ENCODE results near the gene EXOC4.

Gene EXOC4

GRCh38 chr7:133509822-133510221 is 256.9 kb downstream of the EXOC4 start:
- H3K4me1 ChIP-seq (ENCODE audit: insufficient read depth, low read length), result peaks cover 4% of the 10 kb centered on the region

GRCh38 chr7:133510326-133511055 is 257.6 kb downstream of the EXOC4 start:
- Histone ChIP-seq H3K4me1 (ENCODE audit: insufficient read depth, low read length) (no peaks in the 10 kb centered on the region), H3K4me3 (ENCODE audit: low read length) (no peak overlapping the region), H3K27me3 (ENCODE audit: insufficient read depth, low read length) (no peaks in the 10 kb centered on the region), H3K36me3 (ENCODE audit: insufficient read depth, low read length) (no peaks in the 10 kb centered on the region), H2AFZ (ENCODE audit: low read depth, low read length) (no peak overlapping the region), H3K9me3 (ENCODE audit: low read length) (peaks cover 2% of the 10 kb centered on the region)

More at GRCh38 chr7:133509822-133510221, 256.9 kb downstream of the EXOC4 start:
- H3K4me3 ChIP-seq (ENCODE audit: low read length), result no peak overlapping the region
- peaks cover 2% of the 10 kb centered on the region for H3K9me3 ChIP-seq (ENCODE audit: low read length)
- no peaks in the 10 kb centered on the region for H3K36me3 ChIP-seq (ENCODE audit: insufficient read depth, low read length)
- no peak overlapping the region for H2AFZ ChIP-seq (ENCODE audit: low read depth, low read length)
- no peaks in the 10 kb centered on the region for H3K27me3 ChIP-seq (ENCODE audit: insufficient read depth, low read length)

GRCh38 chr7:133511252-133511651 is 258.4 kb downstream of the EXOC4 start:
- Histone ChIP-seq H3K27me3 (ENCODE audit: insufficient read depth, low read length) (no peaks in the 10 kb centered on the region), H2AFZ (ENCODE audit: low read depth, low read length) (no peak overlapping the region), H3K9me3 (ENCODE audit: low read length) (peaks cover 2% of the 10 kb centered on the region)

GRCh38 chr7:133511708-133512107 is 258.8 kb downstream of the EXOC4 start:
- H3K36me3 ChIP-seq (ENCODE audit: insufficient read depth, low read length), result no peaks in the 10 kb centered on the region
- H3K9me3 ChIP-seq (ENCODE audit: low read length), result peaks cover 2% of the 10 kb centered on the region
- H3K4me3 ChIP-seq (ENCODE audit: low read length), result no peak overlapping the region
- no peak overlapping the region for H2AFZ ChIP-seq (ENCODE audit: low read depth, low read length)
- H3K4me1 ChIP-seq (ENCODE audit: insufficient read depth, low read length), result no peaks in the 10 kb centered on the region
- no peaks in the 10 kb centered on the region for H3K27me3 ChIP-seq (ENCODE audit: insufficient read depth, low read length)

More at GRCh38 chr7:133511252-133511651, 258.4 kb downstream of the EXOC4 start:
- Histone ChIP-seq H3K4me1 (ENCODE audit: insufficient read depth, low read length) (no peaks in the 10 kb centered on the region), H3K36me3 (ENCODE audit: insufficient read depth, low read length) (no peaks in the 10 kb centered on the region), H3K4me3 (ENCODE audit: low read length) (no peak overlapping the region)

- Histone ChIP-seq H2AFZ (ENCODE audit: low read depth, low read length) (no peak overlapping the region), H3K4me3 (ENCODE audit: low read length) (no peak overlapping the region), H3K36me3 (ENCODE audit: insufficient read depth, low read length) (no peaks in the 10 kb centered on the region), H3K4me1 (ENCODE audit: insufficient read depth, low read length) (no peaks in the 10 kb centered on the region), H3K9me3 (ENCODE audit: low read length) (peaks cover 2% of the 10 kb centered on the region), H3K27me3 (ENCODE audit: insufficient read depth, low read length) (no peaks in the 10 kb centered on the region)
Measured at GRCh38 chr7:133512560-133512959, 259.7 kb downstream of the EXOC4 start.

GRCh38 chr7:133513608-133514007 is 260.7 kb downstream of the EXOC4 start:
- Histone ChIP-seq H3K36me3 (ENCODE audit: insufficient read depth, low read length) (no peaks in the 10 kb centered on the region), H3K4me3 (ENCODE audit: low read length) (no peak overlapping the region), H3K4me1 (ENCODE audit: insufficient read depth, low read length) (no peaks in the 10 kb centered on the region), H3K9me3 (ENCODE audit: low read length) (peaks cover 2% of the 10 kb centered on the region), H3K27me3 (ENCODE audit: insufficient read depth, low read length) (no peaks in the 10 kb centered on the region), H2AFZ (ENCODE audit: low read depth, low read length) (no peak overlapping the region)

GRCh38 chr7:133514551-133514950 is 261.7 kb downstream of the EXOC4 start:
- H3K4me3 ChIP-seq (ENCODE audit: low read length), result no peak overlapping the region
- H3K27me3 ChIP-seq (ENCODE audit: insufficient read depth, low read length), result no peaks in the 10 kb centered on the region
- peaks cover 2% of the 10 kb centered on the region for H3K9me3 ChIP-seq (ENCODE audit: low read length)
- no peaks in the 10 kb centered on the region for H3K36me3 ChIP-seq (ENCODE audit: insufficient read depth, low read length)
- H2AFZ ChIP-seq (ENCODE audit: low read depth, low read length), result no peak overlapping the region
- H3K4me1 ChIP-seq (ENCODE audit: insufficient read depth, low read length), result no peaks in the 10 kb centered on the region

- H3K4me1 ChIP-seq (ENCODE audit: insufficient read depth, low read length), result no peaks in the 10 kb centered on the region
- no peaks in the 10 kb centered on the region for H3K9me3 ChIP-seq (ENCODE audit: low read length)
- no peaks in the 10 kb centered on the region for H3K36me3 ChIP-seq (ENCODE audit: insufficient read depth, low read length)
- no peak overlapping the region for H2AFZ ChIP-seq (ENCODE audit: low read depth, low read length)
- H3K27me3 ChIP-seq (ENCODE audit: insufficient read depth, low read length), result no peaks in the 10 kb centered on the region
- H3K4me3 ChIP-seq (ENCODE audit: low read length), result no peak overlapping the region
Measured at GRCh38 chr7:133517766-133518165, 264.9 kb downstream of the EXOC4 start.

- Histone ChIP-seq H3K4me1 (ENCODE audit: insufficient read depth, low read length) (no peaks in the 10 kb centered on the region), H3K27me3 (ENCODE audit: insufficient read depth, low read length) (no peaks in the 10 kb centered on the region), H3K9me3 (ENCODE audit: low read length) (no peaks in the 10 kb centered on the region), H3K4me3 (ENCODE audit: low read length) (no peak overlapping the region), H2AFZ (ENCODE audit: low read depth, low read length) (no peak overlapping the region), H3K36me3 (ENCODE audit: insufficient read depth, low read length) (no peaks in the 10 kb centered on the region)
Measured at GRCh38 chr7:133518718-133519117, 265.8 kb downstream of the EXOC4 start.

- H3K36me3 ChIP-seq (ENCODE audit: insufficient read depth, low read length), result no peaks in the 10 kb centered on the region
- H3K27me3 ChIP-seq (ENCODE audit: insufficient read depth, low read length), result no peaks in the 10 kb centered on the region
- no peak overlapping the region for H2AFZ ChIP-seq (ENCODE audit: low read depth, low read length)
- no peak overlapping the region for H3K4me3 ChIP-seq (ENCODE audit: low read length)
- no peaks in the 10 kb centered on the region for H3K9me3 ChIP-seq (ENCODE audit: low read length)
- H3K4me1 ChIP-seq (ENCODE audit: insufficient read depth, low read length), result no peaks in the 10 kb centered on the region
Measured at GRCh38 chr7:133520248-133520647, 267.4 kb downstream of the EXOC4 start.

GRCh38 chr7:133522501-133522900 is 269.6 kb downstream of the EXOC4 start:
- no peaks in the 10 kb centered on the region for H3K27me3 ChIP-seq (ENCODE audit: insufficient read depth, low read length)
- no peak overlapping the region for H2AFZ ChIP-seq (ENCODE audit: low read depth, low read length)
- no peaks in the 10 kb centered on the region for H3K4me1 ChIP-seq (ENCODE audit: insufficient read depth, low read length)
- no peaks in the 10 kb centered on the region for H3K9me3 ChIP-seq (ENCODE audit: low read length)
- H3K4me3 ChIP-seq (ENCODE audit: low read length), result no peak overlapping the region
- H3K36me3 ChIP-seq (ENCODE audit: insufficient read depth, low read length), result no peaks in the 10 kb centered on the region

GRCh38 chr7:133528796-133529195 is 275.9 kb downstream of the EXOC4 start:
- Histone ChIP-seq H3K4me3 (ENCODE audit: low read length) (no peak overlapping the region), H3K36me3 (ENCODE audit: insufficient read depth, low read length) (no peaks in the 10 kb centered on the region), H2AFZ (ENCODE audit: low read depth, low read length) (no peak overlapping the region), H3K4me1 (ENCODE audit: insufficient read depth, low read length) (no peaks in the 10 kb centered on the region), H3K27me3 (ENCODE audit: insufficient read depth, low read length) (no peaks in the 10 kb centered on the region), H3K9me3 (ENCODE audit: low read length) (no peaks in the 10 kb centered on the region)

- H3K36me3 ChIP-seq (ENCODE audit: insufficient read depth, low read length), result no peaks in the 10 kb centered on the region
- H2AFZ ChIP-seq (ENCODE audit: low read depth, low read length), result no peak overlapping the region
- no peaks in the 10 kb centered on the region for H3K9me3 ChIP-seq (ENCODE audit: low read length)
- no peaks in the 10 kb centered on the region for H3K4me1 ChIP-seq (ENCODE audit: insufficient read depth, low read length)
- H3K4me3 ChIP-seq (ENCODE audit: low read length), result no peak overlapping the region
- no peaks in the 10 kb centered on the region for H3K27me3 ChIP-seq (ENCODE audit: insufficient read depth, low read length)
Measured at GRCh38 chr7:133529861-133530260, 277.0 kb downstream of the EXOC4 start.

- Histone ChIP-seq H3K4me3 (ENCODE audit: low read length) (no peak overlapping the region), H3K4me1 (ENCODE audit: insufficient read depth, low read length) (peaks cover under 1% of the 10 kb centered on the region), H3K9me3 (ENCODE audit: low read length) (no peaks in the 10 kb centered on the region), H2AFZ (ENCODE audit: low read depth, low read length) (no peak overlapping the region), H3K27me3 (ENCODE audit: insufficient read depth, low read length) (no peaks in the 10 kb centered on the region), H3K36me3 (ENCODE audit: insufficient read depth, low read length) (no peaks in the 10 kb centered on the region)
Measured at GRCh38 chr7:133530682-133531081, 277.8 kb downstream of the EXOC4 start.
